Naive thymus-derived CD4-positive, alpha-beta T cell (primary cell): ENCODE results near the gene PTPRT. TPM values are rescaled to one million over a fixed set of nuclear protein-coding genes. Genes with fewer than 3 reads are reported as not detected.

Source experiments
- ATAC-seq: fragments of 150-1000 bp; cut with Tn5 transposase; 2 replicates; pipeline ENCODE4 v1.10.0; 2021; ENCODE audit warnings: mild to moderate bottlenecking, moderate library complexity
- CTCF ChIA-PET: fragments of 350-600 bp; sonication (Branson Sonifier 250); formaldehyde crosslinking; loops from one replicate; lab custom pipeline; 2021; ENCODE audit warnings: antibody characterized with exemption; lab: Charles Lee
- POLR2A ChIA-PET: fragments of 350-600 bp; sonication (Branson Sonifier 250); formaldehyde crosslinking; loops from one replicate; lab custom pipeline; 2021; ENCODE audit warnings: antibody characterized with exemption, inconsistent platforms; lab: Charles Lee
- DNase-seq, 9 donors: peaks; one replicate each; pipeline versions ENCODE4 v3.0.0 to v3.0.0-alpha.2; 2020 to 2022; ENCODE audit warnings: mixed read lengths in 1 of 9
- H3K27ac ChIP-seq: one replicate; pipeline ENCODE4 v1.7.0; 2013; ENCODE audit warnings: mild to moderate bottlenecking, low read depth, low read length, moderate library complexity
- H3K27me3 ChIP-seq, 2 donors: one replicate each; pipeline ENCODE4 v1.7.0; 2013; ENCODE audit warnings: low read length in 2 of 2, mild to moderate bottlenecking in 2 of 2, moderate library complexity in 2 of 2; ENCODE audit not compliant: control insufficient read depth in 2 of 2, insufficient read depth in 2 of 2
- H3K36me3 ChIP-seq, 3 experiments: 1 replicate in 2 of 3; 2 replicates in 1 of 3; pipeline ENCODE4 v1.7.0; 2013; ENCODE audit warnings: low read length in 3 of 3, mild to moderate bottlenecking in 3 of 3, moderate library complexity in 1 of 3; ENCODE audit not compliant: insufficient read depth in 3 of 3, control insufficient read depth in 2 of 3
- H3K4me1 ChIP-seq, 2 donors: one replicate each; pipeline ENCODE4 v1.7.0; 2013; ENCODE audit warnings: low read length in 2 of 2, mild to moderate bottlenecking in 2 of 2, moderate library complexity in 1 of 2; ENCODE audit not compliant: control insufficient read depth in 2 of 2, insufficient read depth in 2 of 2
- H3K4me3 ChIP-seq: 2 replicates; pipeline ENCODE4 v1.7.0; 2013; ENCODE audit warnings: mild to moderate bottlenecking, low read length
- H3K9me3 ChIP-seq, 3 experiments: 1 replicate in 2 of 3; 2 replicates in 1 of 3; pipeline ENCODE4 v1.7.0; 2013; ENCODE audit warnings: low read length in 3 of 3; ENCODE audit not compliant: control insufficient read depth in 2 of 3
- H3K27ac Mint-ChIP-seq, 9 donors: one replicate each; pipeline ENCODE4 v1.8.0; 2020 to 2022; ENCODE audit warnings: mixed read lengths in 9 of 9, mild to moderate bottlenecking in 8 of 9, moderate library complexity in 5 of 9, inconsistent platforms in 2 of 9
- H3K27me3 Mint-ChIP-seq, 5 donors: one replicate each; pipeline ENCODE4 v1.8.0; 2021 to 2022; ENCODE audit warnings: mixed read lengths in 5 of 5, mild to moderate bottlenecking in 1 of 5
- H3K36me3 Mint-ChIP-seq, 5 donors: one replicate each; pipeline ENCODE4 v1.8.0; 2020 to 2022; ENCODE audit warnings: mixed read lengths in 5 of 5, mild to moderate bottlenecking in 3 of 5, inconsistent platforms in 1 of 5
- H3K4me1 Mint-ChIP-seq, 7 donors: one replicate each; pipeline ENCODE4 v1.8.0; 2020 to 2022; ENCODE audit warnings: mixed read lengths in 7 of 7, mild to moderate bottlenecking in 3 of 7, inconsistent platforms in 1 of 7
- H3K4me3 Mint-ChIP-seq, 10 donors: one replicate each; pipeline ENCODE4 v1.8.0; 2020 to 2022; ENCODE audit warnings: mild to moderate bottlenecking in 10 of 10, mixed read lengths in 10 of 10, moderate library complexity in 6 of 10, inconsistent platforms in 2 of 10
- H3K9me3 Mint-ChIP-seq, 11 donors: one replicate each; pipeline ENCODE4 v1.8.0; 2020 to 2022; ENCODE audit warnings: mixed read lengths in 11 of 11, mild to moderate bottlenecking in 4 of 11, inconsistent platforms in 1 of 11, moderate library complexity in 1 of 11
- intact Hi-C, 2 donors: fragments of 100-400 bp; cut with micrococcal nuclease; formaldehyde crosslinking; loops; one replicate each; pipeline ENCODE4 v1.15.1; 2023
- polyA plus RNA-seq, 2 donors: library from polyadenylated mRNA; unstranded; fragments of 300-500 nt; fragmentation: Illumina TruSeq; gene quantifications; one replicate each; pipeline ENCODE4 v1.2.3, GENCODE V29; 2021
- total RNA-seq, 6 experiments: library from RNA in 5 of 6; stranded (reverse) in 5 of 6; gene quantifications; 1 replicate in 5 of 6; 2 replicates in 1 of 6; pipeline ENCODE4 v1.2.3 and lab custom pipeline; 2021 to 2026

PTPRT gene
- total and polyA plus RNA-seq, 7 experiments from 2014 or later, result not detected

DNA sequence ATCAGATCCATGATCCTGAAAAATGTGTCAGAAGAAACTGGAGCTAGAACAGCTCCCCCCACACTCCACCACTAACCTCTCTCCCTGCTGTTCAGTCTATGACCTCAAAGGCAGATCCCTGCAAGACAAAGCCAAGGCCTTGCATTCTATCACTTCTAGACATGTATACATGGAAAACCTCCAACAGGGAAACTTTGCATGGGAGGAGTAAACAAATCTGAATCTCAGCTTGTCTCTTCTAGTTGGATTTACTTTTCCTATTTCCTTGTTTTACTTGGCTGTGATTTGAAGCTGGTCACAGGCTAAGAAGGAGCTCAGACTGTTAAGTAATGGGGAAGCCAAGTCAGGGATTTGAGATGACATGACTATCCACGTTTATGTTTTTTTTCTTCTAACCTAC lies 1114.8 kb downstream of the PTPRT start:
- intact Hi-C loops, result no loop called here
- H3K27ac ChIP-seq, result no peak overlapping the region
- Mint-ChIP-seq H3K36me3 (no peaks in the 10 kb centered on the region), H3K4me3 (no peak overlapping the region), H3K9me3 (peaks cover 0 to 3% (median 0%) of the 10 kb centered on the region in 11 donors), H3K27me3 (peaks cover 0 to 6% (median 3%) of the 10 kb centered on the region in 5 donors), H3K27ac (no peak overlapping the region), H3K4me1 (no peaks in the 10 kb centered on the region)
- ATAC-seq (no peak), DNase-seq (no peak)
- ChIA-PET CTCF (no interaction called here), POLR2A (no interaction called here)
- H3K4me1 ChIP-seq, result no peaks in the 10 kb centered on the region
- no peaks in the 10 kb centered on the region for H3K9me3 ChIP-seq
- H3K27me3 ChIP-seq, result no peaks in the 10 kb centered on the region
- no peaks in the 10 kb centered on the region for H3K36me3 ChIP-seq
- no peak overlapping the region for H3K4me3 ChIP-seq

GRCh38 chr20:42067596-42067995 lies 1122.1 kb downstream of the PTPRT start:
- Histone ChIP-seq H3K4me1 (no peaks in the 10 kb centered on the region), H3K27me3 (no peaks in the 10 kb centered on the region), H3K4me3 (no peak overlapping the region), H3K36me3 (no peaks in the 10 kb centered on the region), H3K9me3 (no peaks in the 10 kb centered on the region), H3K27ac (no peak overlapping the region)
- peaks cover 0 to 3% (median 0%) of the 10 kb centered on the region in 11 donors for H3K9me3 Mint-ChIP-seq
- no peak overlapping the region for H3K27ac Mint-ChIP-seq
- peaks cover 0 to 6% (median 4%) of the 10 kb centered on the region in 5 donors for H3K27me3 Mint-ChIP-seq
- intact Hi-C loops, result no loop called here
- ATAC-seq, result no peak
- no peaks in the 10 kb centered on the region for H3K4me1 Mint-ChIP-seq
- CTCF ChIA-PET, result no interaction called here
- H3K4me3 Mint-ChIP-seq, result no peak overlapping the region
- POLR2A ChIA-PET, result no interaction called here
- H3K36me3 Mint-ChIP-seq, result no peaks in the 10 kb centered on the region
- DNase-seq, result no peak

GRCh38 chr20:42067174-42067573 lies 1122.5 kb downstream of the PTPRT start:
- intact Hi-C loops, result no loop called here
- Mint-ChIP-seq H3K27ac (no peak overlapping the region), H3K4me3 (no peak overlapping the region), H3K4me1 (no peaks in the 10 kb centered on the region), H3K36me3 (no peaks in the 10 kb centered on the region), H3K27me3 (peaks cover 0 to 7% (median 4%) of the 10 kb centered on the region in 5 donors), H3K9me3 (peaks cover 0 to 3% (median 0%) of the 10 kb centered on the region in 11 donors)
- ATAC-seq, result no peak
- ChIA-PET CTCF (no interaction called here), POLR2A (no interaction called here)
- Histone ChIP-seq H3K9me3 (no peaks in the 10 kb centered on the region), H3K4me3 (no peak overlapping the region), H3K36me3 (no peaks in the 10 kb centered on the region), H3K27ac (no peak overlapping the region), H3K4me1 (no peaks in the 10 kb centered on the region), H3K27me3 (no peaks in the 10 kb centered on the region)
- DNase-seq, result no peak

DNA sequence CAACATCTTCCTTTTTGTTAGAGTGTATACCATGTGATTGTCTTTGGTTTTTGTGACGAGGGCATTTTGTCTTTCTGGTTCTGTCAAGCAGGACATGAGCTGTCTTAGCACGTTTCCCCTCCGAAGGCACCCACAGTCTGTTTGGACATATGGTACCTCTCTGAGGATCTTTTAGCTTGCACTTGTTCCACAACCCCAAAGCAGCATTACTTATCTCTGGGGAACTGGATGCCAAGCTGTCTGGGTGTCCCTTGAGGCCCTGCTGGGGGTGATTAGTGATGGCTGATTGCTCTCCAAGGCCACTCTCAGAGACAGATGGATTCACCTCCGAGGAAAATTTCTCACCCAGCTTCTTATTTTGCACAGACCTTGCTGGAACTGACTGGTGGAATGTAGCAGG lies 1126.6 kb downstream of the PTPRT start:
- H3K27me3 Mint-ChIP-seq, result peaks cover 0 to 7% (median 0%) of the 10 kb centered on the region in 5 donors
- H3K9me3 Mint-ChIP-seq, result peaks cover 0 to 3% (median 0%) of the 10 kb centered on the region in 11 donors
- Histone ChIP-seq H3K4me3 (no peak overlapping the region), H3K36me3 (no peaks in the 10 kb centered on the region), H3K9me3 (no peaks in the 10 kb centered on the region), H3K4me1 (no peaks in the 10 kb centered on the region), H3K27me3 (no peaks in the 10 kb centered on the region), H3K27ac (no peak overlapping the region)
- ChIA-PET CTCF (interaction anchor here (0.9 kb wide), 1 partner anchor 894 kb away, joined by 3 read pairs; no protein-coding TSS in a partner anchor), POLR2A (no interaction called here)
- DNase-seq (no peak), ATAC-seq (no peak)
- no peaks in the 10 kb centered on the region for H3K36me3 Mint-ChIP-seq
- no peak overlapping the region for H3K27ac Mint-ChIP-seq
- no peak overlapping the region for H3K4me3 Mint-ChIP-seq
- no peaks in the 10 kb centered on the region for H3K4me1 Mint-ChIP-seq
- intact Hi-C loops, result no loop called here

- Mint-ChIP-seq H3K27ac (no peak overlapping the region), H3K4me3 (no peak overlapping the region), H3K27me3 (peaks cover 0 to 15% (median 5%) of the 10 kb centered on the region in 5 donors), H3K36me3 (no peaks in the 10 kb centered on the region), H3K4me1 (no peaks in the 10 kb centered on the region), H3K9me3 (peaks cover 0 to 8% (median 0%) of the 10 kb centered on the region in 11 donors)
- ChIA-PET POLR2A (no interaction called here), CTCF (no interaction called here)
- H3K4me1 ChIP-seq, result no peaks in the 10 kb centered on the region
- intact Hi-C loops, result no loop called here
- no peaks in the 10 kb centered on the region for H3K36me3 ChIP-seq
- no peaks in the 10 kb centered on the region for H3K9me3 ChIP-seq
- H3K27ac ChIP-seq, result no peak overlapping the region
- no peak overlapping the region for H3K4me3 ChIP-seq
- no peaks in the 10 kb centered on the region for H3K27me3 ChIP-seq
- ATAC-seq, result no peak
- DNase-seq, result no peak
Observed at GRCh38 chr20:42053350-42053749, 1136.4 kb downstream of the PTPRT start.

- intact Hi-C loops, result no loop called here
- ChIA-PET POLR2A (no interaction called here), CTCF (no interaction called here)
- no peaks in the 10 kb centered on the region for H3K4me1 ChIP-seq
- H3K36me3 Mint-ChIP-seq, result no peaks in the 10 kb centered on the region
- no peak overlapping the region for H3K4me3 ChIP-seq
- H3K27me3 ChIP-seq, result no peaks in the 10 kb centered on the region
- H3K9me3 Mint-ChIP-seq, result peaks cover 0 to 8% (median 0%) of the 10 kb centered on the region in 11 donors
- no peak for ATAC-seq
- no peaks in the 10 kb centered on the region for H3K9me3 ChIP-seq
- H3K27ac ChIP-seq, result no peak overlapping the region
- H3K36me3 ChIP-seq, result no peaks in the 10 kb centered on the region
- no peak for DNase-seq
- no peak overlapping the region for H3K4me3 Mint-ChIP-seq
- H3K4me1 Mint-ChIP-seq, result no peaks in the 10 kb centered on the region
- no peak overlapping the region for H3K27ac Mint-ChIP-seq
- peaks cover 0 to 12% (median 5%) of the 10 kb centered on the region in 5 donors for H3K27me3 Mint-ChIP-seq
Observed at GRCh38 chr20:42051921-42052320, 1137.8 kb downstream of the PTPRT start.

DNA sequence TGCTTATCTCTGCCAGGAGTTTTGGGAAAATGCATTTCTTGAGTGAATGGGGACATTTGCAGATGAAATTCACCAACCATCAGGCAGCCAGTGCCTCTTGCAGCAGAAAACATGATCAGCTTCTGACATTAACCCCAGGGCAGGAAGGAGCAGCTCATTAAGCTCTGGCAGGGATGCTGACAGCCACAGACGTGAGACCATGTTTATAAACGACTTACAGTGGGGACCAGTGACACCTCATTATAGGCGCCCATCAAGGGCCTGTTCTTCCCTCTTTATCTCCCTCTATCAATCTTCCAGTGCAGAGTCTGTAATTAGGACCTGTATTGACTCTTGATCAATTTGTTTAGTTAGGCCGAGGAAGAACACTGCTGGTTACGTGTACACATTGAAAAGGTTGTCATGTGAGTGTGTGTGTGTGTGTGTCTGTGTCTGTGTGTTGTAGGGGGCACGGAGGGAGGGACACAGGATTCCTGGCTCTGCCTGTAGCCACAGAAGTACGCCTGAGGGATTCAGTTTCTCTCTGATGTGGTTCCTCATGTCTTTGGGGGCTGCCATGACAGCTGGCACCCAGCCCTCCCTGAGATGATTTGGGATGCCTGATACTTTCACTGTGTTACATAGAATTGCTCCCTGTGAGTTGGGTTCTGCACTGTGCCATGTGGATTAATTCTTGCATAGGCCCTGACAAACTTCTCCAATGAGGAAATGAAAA lies 1143.2 kb downstream of the PTPRT start:
- no peaks in the 10 kb centered on the region for H3K36me3 ChIP-seq
- H3K36me3 Mint-ChIP-seq, result no peaks in the 10 kb centered on the region
- H3K4me3 Mint-ChIP-seq, result no peak overlapping the region
- no peaks in the 10 kb centered on the region for H3K27me3 ChIP-seq
- POLR2A ChIA-PET, result no interaction called here
- H3K4me3 ChIP-seq, result no peak overlapping the region
- peaks cover 0 to 15% (median 0%) of the 10 kb centered on the region in 5 donors for H3K27me3 Mint-ChIP-seq
- no peak overlapping the region for H3K27ac Mint-ChIP-seq
- no peaks in the 10 kb centered on the region for H3K4me1 ChIP-seq
- CTCF ChIA-PET, result no interaction called here
- no peak for DNase-seq
- ATAC-seq, result no peak
- peaks cover 0 to 4% (median 0%) of the 10 kb centered on the region in 11 donors for H3K9me3 Mint-ChIP-seq
- H3K27ac ChIP-seq, result no peak overlapping the region
- H3K4me1 Mint-ChIP-seq, result no peaks in the 10 kb centered on the region
- intact Hi-C loops, result no loop called here
- no peaks in the 10 kb centered on the region for H3K9me3 ChIP-seq
